Measurements from ENCODE around the gene NDUFS3.

GRCh38 chr11:47533690-47534151 is 45.2 kb upstream of the NDUFS3 start:
- TF ChIP-seq, protein P1, sequence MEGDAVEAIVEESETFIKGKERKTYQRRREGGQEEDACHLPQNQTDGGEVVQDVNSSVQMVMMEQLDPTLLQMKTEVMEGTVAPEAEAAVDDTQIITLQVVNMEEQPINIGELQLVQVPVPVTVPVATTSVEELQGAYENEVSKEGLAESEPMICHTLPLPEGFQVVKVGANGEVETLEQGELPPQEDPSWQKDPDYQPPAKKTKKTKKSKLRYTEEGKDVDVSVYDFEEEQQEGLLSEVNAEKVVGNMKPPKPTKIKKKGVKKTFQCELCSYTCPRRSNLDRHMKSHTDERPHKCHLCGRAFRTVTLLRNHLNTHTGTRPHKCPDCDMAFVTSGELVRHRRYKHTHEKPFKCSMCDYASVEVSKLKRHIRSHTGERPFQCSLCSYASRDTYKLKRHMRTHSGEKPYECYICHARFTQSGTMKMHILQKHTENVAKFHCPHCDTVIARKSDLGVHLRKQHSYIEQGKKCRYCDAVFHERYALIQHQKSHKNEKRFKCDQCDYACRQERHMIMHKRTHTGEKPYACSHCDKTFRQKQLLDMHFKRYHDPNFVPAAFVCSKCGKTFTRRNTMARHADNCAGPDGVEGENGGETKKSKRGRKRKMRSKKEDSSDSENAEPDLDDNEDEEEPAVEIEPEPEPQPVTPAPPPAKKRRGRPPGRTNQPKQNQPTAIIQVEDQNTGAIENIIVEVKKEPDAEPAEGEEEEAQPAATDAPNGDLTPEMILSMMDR (conservative IDR thresholded peaks at IDR 0.05 in 1 of 2, IDR thresholded peaks at IDR 0.05 in 1 of 2; ENCODE audit: extremely low read depth in 1 of 2, insufficient read depth in 1 of 2, low read depth in 1 of 2, low read length in 2 of 2): no peak
- TF ChIP-seq EZH2 (IDR thresholded peaks at IDR 0.05; ENCODE audit: borderline replicate concordance, low read length): no peak
